HG03520 (cell line): Measurements from ENCODE around the gene CDH16.
"Not testable (repeated sequence)": the region's sequence is repeated elsewhere in the genome, so short reads cannot be mapped to it uniquely, and the experiment has no call there.

Experiments used
- ATAC-seq: cut with Tn5 transposase; IDR thresholded peaks from one replicate; pipeline ENCODE4 v1.9.1; 2021; ENCODE audit warnings: mild to moderate bottlenecking, moderate library complexity; ENCODE audit not compliant: unreplicated experiment

The CDH16 gene

DNA sequence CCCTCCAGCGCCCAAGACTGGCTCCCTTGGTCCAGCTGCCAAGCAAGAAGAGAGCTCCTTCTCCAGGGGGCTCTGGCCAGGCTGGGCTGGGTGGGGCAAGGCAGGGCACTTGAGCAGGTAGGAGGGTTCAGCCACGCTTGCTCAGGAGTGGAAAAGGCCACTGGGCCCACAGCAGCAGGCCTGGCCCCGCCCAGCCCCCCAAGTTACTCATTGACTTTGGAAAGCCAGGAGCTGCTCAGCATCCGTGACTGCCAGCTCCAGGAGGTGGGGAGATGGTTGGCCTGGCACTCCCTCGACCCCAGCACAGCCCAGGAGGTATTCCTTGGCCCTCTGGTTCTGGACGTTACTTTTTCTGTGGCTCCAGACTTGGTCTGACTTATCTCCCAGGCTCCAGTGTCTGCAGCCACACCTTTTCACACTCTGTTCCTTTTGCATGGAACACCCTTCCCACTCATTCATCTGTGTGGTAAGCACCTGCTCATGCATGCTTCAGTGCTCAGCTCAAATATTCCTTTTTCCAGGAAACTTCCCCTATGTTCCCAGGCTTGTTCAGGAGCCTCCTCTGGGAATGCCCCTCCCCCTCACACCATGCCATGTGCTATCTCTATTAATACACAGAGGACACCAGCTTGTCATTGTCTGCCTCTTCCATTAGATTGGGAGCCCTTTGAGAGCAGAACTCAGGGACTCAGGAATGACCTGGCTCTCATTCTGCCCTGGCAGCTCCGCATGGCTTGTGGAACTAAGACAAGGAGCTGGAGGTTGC is at the start of gene CDH16:
Gene CDH16 (minus strand): TSS at position 83 of the 766 bp plus-strand sequence. CDS start 820 bp downstream, outside the sequence.
- ATAC-seq, result no peak

GRCh38 chr16:66964049-66964448 is 45.4 kb upstream of the CDH16 start:
- no peak for ATAC-seq

DNA sequence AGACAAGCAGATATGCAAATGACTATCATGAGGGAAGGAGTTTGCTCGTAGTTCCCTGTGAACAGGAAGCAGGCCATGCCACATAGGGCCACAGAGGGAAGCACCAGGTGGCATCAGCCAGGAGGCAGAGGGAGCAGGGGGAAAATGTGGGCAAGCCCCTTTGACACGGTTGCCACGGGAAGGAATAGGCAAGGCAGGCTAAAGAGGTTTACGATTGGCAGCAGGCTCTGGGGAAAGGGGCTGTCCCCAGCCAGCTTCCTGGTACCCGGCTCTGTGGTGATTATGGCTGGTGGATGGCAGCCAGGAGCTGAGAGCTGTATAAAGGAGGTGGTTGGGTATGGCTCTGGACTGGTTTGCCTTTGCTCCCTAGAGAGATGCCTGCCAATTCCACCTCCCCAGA is 43.2 kb upstream of the CDH16 start:
- ATAC-seq, result no peak

GRCh38 chr16:66961065-66961744 is 42.5 kb upstream of the CDH16 start, which contains the start of gene CES3:
CES3 (plus strand) TSS chr16:66961266; CDS start chr16:66961308, 42 bp downstream.
- ATAC-seq, result no peak

GRCh38 chr16:66960270-66960669 is 41.6 kb upstream of the CDH16 start:
- ATAC-seq, result no peak

- ATAC-seq, result no peak
These were observed 41.0 kb upstream of the CDH16 start for GRCh38 chr16:66959704-66960161.

DNA sequence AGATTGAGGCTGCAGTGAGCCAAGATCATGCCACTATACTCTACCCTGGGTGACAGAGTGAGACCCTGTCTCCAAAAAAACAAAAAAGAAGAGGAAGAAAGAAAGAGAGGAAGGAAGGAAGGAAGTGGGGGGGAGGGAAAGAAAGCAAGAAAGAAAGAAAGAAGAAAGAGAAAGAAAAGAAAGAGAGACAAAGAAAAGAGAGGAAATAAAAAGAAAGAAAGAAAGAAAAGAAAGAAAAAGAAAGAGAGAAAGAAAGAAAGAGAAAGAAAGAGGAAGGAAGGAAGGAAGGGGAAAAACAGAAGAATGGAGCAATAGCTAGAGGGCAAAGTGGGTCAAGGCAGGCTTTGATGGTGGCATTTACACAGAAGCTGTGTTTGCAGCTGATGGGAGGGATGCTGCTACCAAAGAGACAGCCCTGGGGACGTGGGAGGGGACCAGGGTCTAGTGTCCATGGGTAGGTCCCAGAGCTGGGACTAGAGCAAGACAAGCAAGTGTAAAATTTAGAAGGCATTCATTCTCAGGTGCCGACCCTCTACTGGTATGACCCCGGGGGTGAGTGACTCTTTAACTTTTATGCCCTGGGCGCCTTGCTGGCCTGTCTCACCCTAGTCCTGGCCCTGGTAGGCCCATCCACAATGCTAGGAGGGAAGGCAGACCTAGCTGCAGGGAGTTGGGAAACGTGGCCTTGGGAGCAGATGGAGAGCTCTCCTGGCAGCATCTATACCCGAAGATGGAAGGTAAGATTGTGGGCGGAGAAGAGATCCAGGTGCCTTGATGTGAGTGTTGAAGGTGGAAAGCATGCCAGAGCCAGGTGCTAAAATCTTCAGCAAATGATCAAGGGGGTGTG is 40.4 kb upstream of the CDH16 start:
- no peak for ATAC-seq

- ATAC-seq, result not testable (repeated sequence)
These were observed 37.4 kb upstream of the CDH16 start for GRCh38 chr16:66956154-66956457.

- ATAC-seq, result not testable (repeated sequence)
These were observed 36.9 kb upstream of the CDH16 start for GRCh38 chr16:66955363-66956153.

GRCh38 chr16:66954097-66954659 is 35.5 kb upstream of the CDH16 start:
- no peak for ATAC-seq

- no peak for ATAC-seq
These were observed 34.9 kb upstream of the CDH16 start for GRCh38 chr16:66953462-66954096.

DNA sequence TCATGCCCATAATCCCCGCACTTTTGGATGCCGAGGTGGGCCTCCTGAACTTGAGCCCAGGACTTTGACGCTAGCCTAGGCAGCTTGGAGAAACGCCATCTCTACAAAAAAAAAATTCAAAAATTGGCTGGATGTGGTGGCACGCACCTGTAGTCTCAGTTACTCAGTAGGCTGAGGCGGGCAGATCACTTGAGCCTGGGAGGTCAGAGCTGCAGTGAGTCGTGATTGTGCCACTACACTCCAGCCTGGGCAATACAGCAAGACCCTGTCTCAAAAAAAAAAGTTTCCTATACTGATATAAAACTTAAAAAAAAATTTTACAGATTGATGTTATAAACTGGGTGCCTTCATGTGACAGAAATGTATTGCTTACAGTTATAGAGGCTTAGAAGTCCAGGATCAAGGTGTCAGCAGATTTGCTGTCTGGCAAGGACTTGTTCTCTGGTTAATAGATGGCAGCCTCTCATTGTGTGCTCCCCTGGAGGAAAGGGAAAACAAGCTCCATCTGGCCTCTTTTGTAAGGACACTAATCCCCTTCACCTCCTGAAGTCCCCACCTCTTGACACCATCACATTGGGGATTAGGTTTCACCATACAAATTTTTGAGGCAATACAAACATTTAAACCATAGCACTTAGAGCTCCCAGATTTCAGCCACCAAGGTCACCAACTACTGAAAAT is 33.9 kb upstream of the CDH16 start:
- ATAC-seq, result no peak

- ATAC-seq, result no peak
These were observed 32.5 kb upstream of the CDH16 start for GRCh38 chr16:66950971-66951790.

GRCh38 chr16:66950437-66950836 is 31.8 kb upstream of the CDH16 start:
- no peak for ATAC-seq

- ATAC-seq, result no peak
These were observed 30.8 kb upstream of the CDH16 start for GRCh38 chr16:66949472-66949871.

DNA sequence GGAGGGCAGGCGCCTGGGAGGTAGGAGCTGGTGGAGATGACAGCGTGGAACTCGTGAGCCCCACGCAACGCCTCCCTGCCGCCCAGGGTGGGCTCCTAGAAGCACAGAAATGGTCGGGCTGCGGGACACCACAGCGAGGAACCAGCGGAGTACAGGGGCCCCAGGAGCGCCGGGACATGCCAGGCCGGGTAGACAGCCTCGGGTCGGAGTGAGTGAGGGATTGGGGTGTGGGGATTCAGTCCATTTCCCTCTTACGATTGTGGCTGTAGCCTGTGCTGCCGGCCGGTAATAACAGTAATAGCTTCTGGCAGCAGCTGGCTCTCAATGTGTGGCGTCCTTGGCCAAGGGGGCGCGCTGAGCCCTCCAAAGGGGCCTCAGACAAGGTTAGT is 30.1 kb upstream of the CDH16 start:
- ATAC-seq, result no peak

DNA sequence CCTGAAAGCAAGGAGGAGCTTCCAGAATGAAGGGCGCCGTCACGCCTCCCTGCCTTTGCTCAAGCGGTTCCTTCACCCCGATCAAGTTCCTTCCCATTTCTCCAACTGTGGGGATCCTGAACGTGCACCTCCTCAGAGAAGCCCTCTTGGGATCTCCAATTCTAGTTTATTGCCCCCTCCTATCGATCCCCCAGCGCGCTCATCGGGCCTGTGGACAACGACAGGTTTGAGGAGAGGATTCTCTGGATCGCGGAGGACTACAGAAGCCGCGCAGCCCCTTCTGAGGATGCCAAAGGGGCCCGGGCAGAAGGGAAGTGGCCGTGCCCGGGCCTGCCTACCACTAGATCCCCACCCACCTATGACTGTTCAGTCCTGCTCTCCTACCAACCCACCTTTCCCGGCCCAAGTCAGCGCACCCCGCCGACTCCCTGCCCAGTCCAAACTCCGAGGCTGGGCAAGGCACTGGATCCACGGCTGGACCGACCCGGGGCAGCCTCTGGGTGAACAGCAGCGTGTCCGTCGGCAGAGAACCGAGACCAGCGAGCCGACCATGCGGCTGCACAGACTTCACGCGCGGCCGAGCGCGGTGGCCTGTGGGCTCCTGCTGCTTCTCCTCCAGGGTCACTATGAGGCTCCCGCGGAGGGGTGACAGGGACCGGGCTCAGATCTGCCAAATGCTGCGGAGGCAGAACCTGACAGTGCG is 29.6 kb upstream of the CDH16 start:
- no peak for ATAC-seq
